ENCODE measurements around the gene LALBA.

DNA sequence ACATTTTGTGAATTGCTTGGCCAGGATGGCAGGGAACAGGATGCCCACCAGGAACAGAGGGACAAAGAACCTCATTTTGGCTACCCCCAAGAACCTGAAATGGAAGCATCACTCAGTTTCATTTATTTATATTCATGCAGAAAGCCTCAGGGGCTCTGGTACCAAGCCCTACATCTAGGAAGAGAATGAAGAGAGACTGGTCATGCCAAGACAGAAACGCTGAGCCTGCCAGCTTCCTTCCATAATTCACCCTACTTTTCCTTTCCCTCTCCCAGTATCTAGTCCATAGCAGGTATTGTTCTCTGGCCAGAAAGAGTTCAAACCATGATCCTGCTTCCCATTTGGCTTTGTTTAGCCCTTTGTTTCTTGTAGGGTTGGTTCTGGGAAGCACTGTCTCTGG is at the start of gene LALBA:
- TF ChIP-seq, protein P1, sequence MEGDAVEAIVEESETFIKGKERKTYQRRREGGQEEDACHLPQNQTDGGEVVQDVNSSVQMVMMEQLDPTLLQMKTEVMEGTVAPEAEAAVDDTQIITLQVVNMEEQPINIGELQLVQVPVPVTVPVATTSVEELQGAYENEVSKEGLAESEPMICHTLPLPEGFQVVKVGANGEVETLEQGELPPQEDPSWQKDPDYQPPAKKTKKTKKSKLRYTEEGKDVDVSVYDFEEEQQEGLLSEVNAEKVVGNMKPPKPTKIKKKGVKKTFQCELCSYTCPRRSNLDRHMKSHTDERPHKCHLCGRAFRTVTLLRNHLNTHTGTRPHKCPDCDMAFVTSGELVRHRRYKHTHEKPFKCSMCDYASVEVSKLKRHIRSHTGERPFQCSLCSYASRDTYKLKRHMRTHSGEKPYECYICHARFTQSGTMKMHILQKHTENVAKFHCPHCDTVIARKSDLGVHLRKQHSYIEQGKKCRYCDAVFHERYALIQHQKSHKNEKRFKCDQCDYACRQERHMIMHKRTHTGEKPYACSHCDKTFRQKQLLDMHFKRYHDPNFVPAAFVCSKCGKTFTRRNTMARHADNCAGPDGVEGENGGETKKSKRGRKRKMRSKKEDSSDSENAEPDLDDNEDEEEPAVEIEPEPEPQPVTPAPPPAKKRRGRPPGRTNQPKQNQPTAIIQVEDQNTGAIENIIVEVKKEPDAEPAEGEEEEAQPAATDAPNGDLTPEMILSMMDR (IDR thresholded peaks at IDR 0.05) = no peak
- TF ChIP-seq EP300 (IDR thresholded peaks at IDR 0.05) = no peak
